GM04504 (cell line): ENCODE data around the gene CILP2.

Experiments
- DNase-seq: peaks from one replicate; pipeline ENCODE4 v3.0.0-alpha.2; 2012; ENCODE audit warnings: low read depth

The CILP2 gene

GRCh38 chr19:19567391-19567790 lies 29.3 kb downstream of the CILP2 start:
- no peak for DNase-seq

GRCh38 chr19:19568802-19569756 lies 31.0 kb downstream of the CILP2 start:
- peak; percentile 32 for DNase-seq

- DNase-seq = no peak
Measured at GRCh38 chr19:19570571-19570970, 32.5 kb downstream of the CILP2 start.

- DNase-seq = no peak
Measured at GRCh38 chr19:19571071-19571786, 33.2 kb downstream of the CILP2 start.

GRCh38 chr19:19575411-19575810 lies 37.3 kb downstream of the CILP2 start:
- DNase-seq = no peak

GRCh38 chr19:19578252-19578651 lies 40.2 kb downstream of the CILP2 start:
- DNase-seq = no peak

- no peak for DNase-seq
Measured at GRCh38 chr19:19579533-19580361, 41.7 kb downstream of the CILP2 start.

GRCh38 chr19:19580418-19580817 lies 42.4 kb downstream of the CILP2 start:
- no peak for DNase-seq

- no peak for DNase-seq
Measured at GRCh38 chr19:19581391-19581790, 43.3 kb downstream of the CILP2 start.

GRCh38 chr19:19582471-19582870 lies 44.4 kb downstream of the CILP2 start:
- DNase-seq = no peak

- no peak for DNase-seq
Measured at GRCh38 chr19:19584356-19584755, 46.3 kb downstream of the CILP2 start.

- DNase-seq = no peak
Measured at GRCh38 chr19:19587771-19588170, 49.7 kb downstream of the CILP2 start.

- no peak for DNase-seq
Measured at GRCh38 chr19:19588546-19588945, 50.5 kb downstream of the CILP2 start.

GRCh38 chr19:19591133-19591825 lies 53.2 kb downstream of the CILP2 start:
- DNase-seq = peak; percentile 92

- DNase-seq = no peak
Measured at GRCh38 chr19:19592690-19593089, 54.6 kb downstream of the CILP2 start.

GRCh38 chr19:19594381-19594780 lies 56.3 kb downstream of the CILP2 start:
- DNase-seq = no peak

- DNase-seq = no peak
Measured at GRCh38 chr19:19595171-19595701, 57.2 kb downstream of the CILP2 start.
